Natural killer cell (primary cell): ENCODE data around the gene RUVBL2. TPM values are rescaled to one million over a fixed set of nuclear protein-coding genes. Genes with fewer than 3 reads are reported as not detected.

Experiments used
- ATAC-seq, 3 donors: fragments of 150-1000 bp in 2 of 3; fragments of 200-7000 bp in 1 of 3; cut with Tn5 transposase; 1 replicate in 1 of 3; 2 replicates in 2 of 3; pipeline ENCODE4 v1.10.0; 2021; ENCODE audit warnings: mild to moderate bottlenecking in 2 of 3, moderate library complexity in 2 of 3
- DNase-seq, 2 donors: peaks; one replicate each; pipeline versions ENCODE4 v3.0.0 to v3.0.0-alpha.2; 2013 to 2021; ENCODE audit warnings: mixed read lengths in 1 of 2
- H3K27ac ChIP-seq: one replicate; pipeline ENCODE4 v1.5.1; 2013; ENCODE audit warnings: mild to moderate bottlenecking, low read length
- H3K27me3 ChIP-seq: one replicate; pipeline ENCODE4 v1.6.1; 2013; ENCODE audit warnings: low read length; ENCODE audit not compliant: control insufficient read depth, insufficient read depth
- H3K36me3 ChIP-seq: one replicate; pipeline ENCODE4 v1.6.1; 2013; ENCODE audit warnings: low read length; ENCODE audit not compliant: control insufficient read depth, insufficient read depth
- H3K4me1 ChIP-seq: one replicate; pipeline ENCODE4 v1.6.1; 2013; ENCODE audit warnings: low read length; ENCODE audit not compliant: control insufficient read depth, insufficient read depth
- H3K4me3 ChIP-seq: one replicate; pipeline ENCODE4 v1.5.1; 2013; ENCODE audit warnings: low read length
- H3K9me3 ChIP-seq: one replicate; pipeline ENCODE4 v1.6.1; 2013; ENCODE audit warnings: low read length; ENCODE audit not compliant: control insufficient read depth, insufficient read depth
- H3K27ac Mint-ChIP-seq, 2 donors: one replicate each; pipeline ENCODE4 v1.8.0; 2022; ENCODE audit warnings: mild to moderate bottlenecking in 2 of 2, mixed read lengths in 2 of 2, moderate library complexity in 1 of 2
- H3K27me3 Mint-ChIP-seq, 2 donors: one replicate each; pipeline ENCODE4 v1.8.0; 2022; ENCODE audit warnings: low read depth in 2 of 2, mixed read lengths in 2 of 2
- H3K36me3 Mint-ChIP-seq: one replicate; pipeline ENCODE4 v1.8.0; 2022; ENCODE audit warnings: mixed read lengths
- H3K4me1 Mint-ChIP-seq, 2 donors: one replicate each; pipeline ENCODE4 v1.8.0; 2022; ENCODE audit warnings: mixed read lengths in 2 of 2
- H3K4me3 Mint-ChIP-seq: one replicate; pipeline ENCODE4 v1.8.0; 2022; ENCODE audit warnings: mild to moderate bottlenecking, moderate library complexity, mixed read lengths
- H3K9me3 Mint-ChIP-seq, 2 donors: one replicate each; pipeline ENCODE4 v1.8.0; 2022; ENCODE audit warnings: mixed read lengths in 2 of 2
- CTCF ChIP-seq: fragments of 200-600 bp; IDR thresholded peaks from one replicate; pipeline ENCODE4 v1.8.0; 2022; ENCODE audit warnings: antibody characterized with exemption
- WGBS: methylation state at CpG from one replicate; pipeline ENCODE4 v1.1.7; 2013; ENCODE audit warnings: missing lambda C conversion rate; ENCODE audit not compliant: insufficient coverage; 5-methylcytosine and 5-hydroxymethylcytosine counted together
- intact Hi-C: fragments of 100-400 bp; cut with micrococcal nuclease; formaldehyde crosslinking; loops from one replicate; pipeline ENCODE4 v1.14.2; 2022
- total RNA-seq, 4 donors: library from RNA; stranded (reverse); fragments of 120-200 nt in 1 of 4; gene quantifications; one replicate each; pipeline versions ENCODE4 v1.2.3 to v1.2.4, GENCODE V29; 2013 to 2022

Gene RUVBL2
- total RNA-seq, 3 donors from 2014 or later (not counting 1 experiment from before 2014, with no cell fraction given), result 23.6 to 28.3 (median 26.5) TPM

- DNase-seq (peak; percentile 56), ATAC-seq (peak in 2 of 3 donors; percentile 42 to 66)
- no peaks in the 10 kb centered on the region for H3K9me3 ChIP-seq
- no peaks in the 10 kb centered on the region for H3K27me3 ChIP-seq
- no peak for TF ChIP-seq CTCF
- peaks cover 8% of the 10 kb centered on the region for H3K36me3 ChIP-seq
- H3K36me3 Mint-ChIP-seq, result no peaks in the 10 kb centered on the region
- WGBS, result 30% methylated on average over 22 of the region's 22 CpGs
- peak overlapping the region; percentile 82 for H3K27ac ChIP-seq
- no peaks in the 10 kb centered on the region for H3K9me3 Mint-ChIP-seq
- no peak overlapping the region for H3K4me3 ChIP-seq
- no peaks in the 10 kb centered on the region for H3K27me3 Mint-ChIP-seq
- H3K4me1 Mint-ChIP-seq, result peaks cover 51 to 58% of the 10 kb centered on the region in 2 donors
- intact Hi-C loops, result loop anchor here (5.0 to 10.0 kb wide), 2 partner anchors 90 to 317 kb away; partner anchors contain the start of genes CA11 and PPP1R15A
- H3K27ac Mint-ChIP-seq, result peak overlapping the region; percentile 98 to 99
- peaks cover 58% of the 10 kb centered on the region for H3K4me1 ChIP-seq
- H3K4me3 Mint-ChIP-seq, result peak overlapping the region; percentile 54
These were observed 31.4 kb upstream of the RUVBL2 start for GRCh38 chr19:48962029-48962848.

- H3K4me1 ChIP-seq, result peaks cover 61% of the 10 kb centered on the region
- Mint-ChIP-seq H3K9me3 (no peaks in the 10 kb centered on the region), H3K4me1 (peaks cover 51 to 58% of the 10 kb centered on the region in 2 donors), H3K36me3 (no peaks in the 10 kb centered on the region), H3K27me3 (no peaks in the 10 kb centered on the region), H3K27ac (peak overlapping the region; percentile 98 to 99), H3K4me3 (peak overlapping the region; percentile 54)
- ATAC-seq, result no peak
- H3K27ac ChIP-seq, result peak overlapping the region; percentile 82
- TF ChIP-seq CTCF, result no peak
- intact Hi-C loops, result loop anchor here (5.0 to 10.0 kb wide), 2 partner anchors 91 to 318 kb away; partner anchors contain the start of genes CA11 and PPP1R15A
- H3K9me3 ChIP-seq, result no peaks in the 10 kb centered on the region
- H3K27me3 ChIP-seq, result no peaks in the 10 kb centered on the region
- H3K36me3 ChIP-seq, result peaks cover 8% of the 10 kb centered on the region
- no peak for DNase-seq
- WGBS, result 49% methylated on average over 4 of the region's 7 CpGs
- no peak overlapping the region for H3K4me3 ChIP-seq
These were observed 30.9 kb upstream of the RUVBL2 start for GRCh38 chr19:48962849-48963165.

GRCh38 chr19:48963371-48964204, 30.1 kb upstream of the RUVBL2 start:
- Mint-ChIP-seq H3K27me3 (no peaks in the 10 kb centered on the region), H3K4me1 (peaks cover 51 to 63% of the 10 kb centered on the region in 2 donors), H3K36me3 (no peaks in the 10 kb centered on the region), H3K27ac (peak overlapping the region; percentile 98 to 99), H3K4me3 (peak overlapping the region; percentile 86), H3K9me3 (no peaks in the 10 kb centered on the region)
- DNase-seq (peak; percentile 66 to 68), ATAC-seq (peak in 1 of 3 donors; percentile 33)
- intact Hi-C loops, result loop anchor here (5.0 to 10.0 kb wide), 2 partner anchors 91 to 319 kb away; partner anchors contain the start of genes CA11 and PPP1R15A
- Histone ChIP-seq H3K36me3 (peaks cover 11% of the 10 kb centered on the region), H3K27ac (peak overlapping the region; percentile 82), H3K9me3 (no peaks in the 10 kb centered on the region), H3K4me3 (no peak overlapping the region), H3K27me3 (no peaks in the 10 kb centered on the region), H3K4me1 (peaks cover 68% of the 10 kb centered on the region)
- WGBS, result 12% methylated on average over 26 of the region's 28 CpGs
- TF ChIP-seq CTCF, result no peak
